OCI-LY7 (cell line): ENCODE results near the gene LRRC4C.

Experiments
- CTCF ChIP-seq: fragments of 200-600 bp; sonication (generic); conservative IDR thresholded peaks from 2 replicates; pipeline ENCODE4 v1.5.1; 2014; ENCODE audit warnings: mild to moderate bottlenecking, antibody characterized with exemption, low read length, moderate library complexity, mixed read lengths
- EZH2phosphoT487 ChIP-seq: fragments of 200-600 bp; sonication (generic); IDR thresholded peaks from 2 replicates; pipeline ENCODE4 v1.6.1; 2018; ENCODE audit warnings: low read depth, borderline replicate concordance, mild to moderate bottlenecking, mixed run types, antibody characterized with exemption, low read length, moderate library complexity, mixed read lengths

DNA sequence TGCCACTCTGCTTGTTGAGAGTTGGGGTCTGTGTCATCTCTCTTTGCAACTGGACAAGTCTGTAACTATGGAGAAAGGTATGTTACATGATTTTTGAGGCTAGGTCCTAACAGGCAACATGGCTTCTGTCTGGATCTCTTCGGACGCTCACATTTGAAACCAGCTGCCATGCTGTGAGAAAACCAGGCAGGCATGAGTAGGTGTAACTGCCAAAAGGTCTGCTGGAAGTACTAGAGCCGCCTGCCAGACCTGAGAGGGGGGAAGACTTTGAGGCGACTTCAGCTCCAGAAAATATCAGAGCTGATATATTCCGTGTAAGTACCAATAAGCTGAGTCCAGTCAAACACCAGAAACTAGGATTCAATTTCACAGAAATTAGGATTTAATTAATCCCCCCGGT is 579.5 kb downstream of the LRRC4C start:
- TF ChIP-seq CTCF (no peak), EZH2phosphoT487 (no peak)
